HepG2 (cell line): Measurements from ENCODE around the gene TCF23. TPM values are rescaled to one million over a fixed set of nuclear protein-coding genes. Genes with fewer than 3 reads are reported as not detected.
A peak's percentile ranks its signal among the peaks of the same experiment; 100 is the strongest.

Experiments used
- ATF7 ChIP-seq, 2 experiments: fragments of 450-650 bp in 1 of 2; sonication (generic) in 1 of 2; formaldehyde crosslinking in 1 of 2; IDR thresholded peaks; 2 replicates each; pipeline versions ENCODE4 v1.4.0 to v1.6.1; 2016 to 2020; ENCODE audit warnings: antibody characterized with exemption in 1 of 2, mild to moderate bottlenecking in 1 of 2, missing genetic modification reagents in 1 of 2
- BCL6 ChIP-seq: IDR thresholded peaks from 2 replicates; pipeline ENCODE4 v1.6.1; 2016; ENCODE audit warnings: missing genetic modification reagents, missing compliant biosample characterization
- BRD4 ChIP-seq: sonication (generic); formaldehyde crosslinking; IDR thresholded peaks from 2 replicates; pipeline ENCODE4 v1.4.0; 2020; ENCODE audit warnings: missing genetic modification reagents
- CEBPG ChIP-seq: IDR thresholded peaks from 2 replicates; pipeline ENCODE4 v1.6.1; 2016
- CREM ChIP-seq, 2 experiments: sonication (generic) in 1 of 2; formaldehyde crosslinking in 1 of 2; IDR thresholded peaks; 2 replicates each; pipeline versions ENCODE4 v1.4.0 to v1.6.1; 2016 to 2020; ENCODE audit warnings: antibody characterized with exemption in 1 of 2, mild to moderate bottlenecking in 1 of 2, missing genetic modification reagents in 1 of 2
- IRF2 ChIP-seq: IDR thresholded peaks from 2 replicates; pipeline ENCODE4 v1.6.1; 2018; ENCODE audit warnings: missing genetic modification reagents, missing compliant biosample characterization
- JUND ChIP-seq: sonication (generic); formaldehyde crosslinking; IDR thresholded peaks from 2 replicates; pipeline ENCODE4 v1.8.0; 2022; ENCODE audit warnings: mild to moderate bottlenecking, missing genetic modification reagents
- KDM6A ChIP-seq: IDR thresholded peaks from 2 replicates; pipeline ENCODE4 v1.6.1; 2016; ENCODE audit warnings: low read depth
- MAFG ChIP-seq: sonication (generic); formaldehyde crosslinking; IDR thresholded peaks from 2 replicates; pipeline ENCODE4 v1.5.1; 2020; ENCODE audit warnings: mild to moderate bottlenecking, missing genetic modification reagents
- MBNL3 ChIP-seq: fragments of 250-450 bp; sonication (Bioruptor Pico); conservative IDR thresholded peaks from 2 replicates; pipeline ENCODE4 v1.8.0; 2022; ENCODE audit warnings: mild to moderate bottlenecking, inconsistent platforms
- MYC ChIP-seq: sonication (generic); formaldehyde crosslinking; IDR thresholded peaks from 2 replicates; pipeline ENCODE4 v1.9.0; 2021; ENCODE audit warnings: missing genetic modification reagents, borderline replicate concordance
- NFYC ChIP-seq: IDR thresholded peaks from 2 replicates; pipeline ENCODE4 v1.6.1; 2016; ENCODE audit warnings: missing genetic modification reagents, missing compliant biosample characterization
- PRPF4 ChIP-seq: fragments of 200-400 bp; formaldehyde crosslinking; IDR thresholded peaks from 2 replicates; pipeline ENCODE4 v1.6.1; 2016; ENCODE audit warnings: low read length, low read depth; ENCODE audit not compliant: poor library complexity, severe bottlenecking
- TOPORS ChIP-seq: sonication (generic); formaldehyde crosslinking; IDR thresholded peaks from 2 replicates; pipeline ENCODE4 v1.8.0; 2023; ENCODE audit warnings: mild to moderate bottlenecking, missing genetic modification reagents
- TRAFD1 ChIP-seq: sonication (generic); formaldehyde crosslinking; IDR thresholded peaks from 2 replicates; pipeline ENCODE4 v1.5.1; 2020; ENCODE audit warnings: missing genetic modification reagents, mild to moderate bottlenecking, borderline replicate concordance
- ZFP36 ChIP-seq: fragments of 150-350 bp; IDR thresholded peaks from 2 replicates; pipeline ENCODE4 v1.6.1; 2018; ENCODE audit warnings: borderline replicate concordance, low read length, low read depth; ENCODE audit not compliant: partially characterized antibody
- ZFP91 ChIP-seq: sonication (generic); formaldehyde crosslinking; IDR thresholded peaks from 2 replicates; pipeline ENCODE4 v1.9.0; 2022; ENCODE audit warnings: missing genetic modification reagents, mild to moderate bottlenecking, borderline replicate concordance
- ZMYM2 ChIP-seq: sonication (generic); formaldehyde crosslinking; IDR thresholded peaks from 2 replicates; pipeline ENCODE4 v1.8.0; 2022; ENCODE audit warnings: mild to moderate bottlenecking, missing genetic modification reagents
- ZNF232 ChIP-seq: sonication (generic); formaldehyde crosslinking; IDR thresholded peaks from 2 replicates; pipeline ENCODE4 v1.4.0; 2020; ENCODE audit warnings: missing genetic modification reagents, borderline replicate concordance
- ZNF30 ChIP-seq: sonication (generic); formaldehyde crosslinking; IDR thresholded peaks from 2 replicates; pipeline ENCODE4 v1.5.0; 2020; ENCODE audit warnings: mild to moderate bottlenecking, missing genetic modification reagents
- ZNF670 ChIP-seq: sonication (generic); formaldehyde crosslinking; IDR thresholded peaks from 2 replicates; pipeline ENCODE4 v1.8.0; 2022; ENCODE audit warnings: mild to moderate bottlenecking, missing genetic modification reagents, borderline replicate concordance
- polyA plus RNA-seq, 8 experiments: library from polyadenylated mRNA; depleted of rRNA in 3 of 8; stranded (reverse) in 7 of 8; unstranded in 1 of 8; fragments of >200 nt; fragmentation: Illumina TruSeq in 4 of 8; extraction: Trizol in 4 of 8; gene quantifications; 2 replicates each; pipeline versions ENCODE4 v1.2.1 to v1.2.3, GENCODE V29; 2011 to 2016; ENCODE audit warnings: low read depth in 4 of 8, missing spikeins in 1 of 8, mixed read lengths in 1 of 8; ENCODE audit not compliant: insufficient read depth in 1 of 8
- total RNA-seq, 5 experiments: library from RNA; depleted of rRNA; stranded (reverse); fragments of >200 nt; fragmentation: Illumina TruSeq; extraction: Trizol; gene quantifications; 2 replicates each; pipeline ENCODE4 v1.2.3, GENCODE V29; 2016; ENCODE audit warnings: low read depth in 1 of 5
- TF ChIP-seq, protein P1 (sequence below): IDR thresholded peaks from 2 replicates; pipeline ENCODE4 v1.6.1; 2016
- TF ChIP-seq, protein P2 (sequence below): sonication (generic); formaldehyde crosslinking; IDR thresholded peaks from 2 replicates; pipeline ENCODE4 v1.8.0; 2022; ENCODE audit warnings: mild to moderate bottlenecking, missing genetic modification reagents; ENCODE audit not compliant: insufficient replicate concordance

The TCF23 gene
- total and polyA plus RNA-seq, 2 of the 13 experiments (the other 11 are each of a cell fraction or from before 2014, with no cell fraction given), result 0.02 to 1.4 TPM

- TF ChIP-seq MAFG (no peak), JUND (peak; percentile 89), ZMYM2 (CRISPR knock-in tag) (peak; percentile 97), BRD4 (CRISPR knock-in tag) (peak; percentile 74), MYC (CRISPR knock-in tag) (peak; percentile 67; the same call in 1 of the 2 replicates), ZNF30 (CRISPR knock-in tag) (no peak), MBNL3 (CRISPR knock-in tag) (no peak), TOPORS (no peak), ZNF670 (peak; percentile 97), CREM (IDR thresholded peaks at IDR 0.05) (peak; percentile 81), CREM (CRISPR knock-in tag; IDR thresholded peaks at IDR 0.05) (no peak), ZFP36 (no peak), CEBPG (CRISPR knock-in tag) (peak; percentile 98), BCL6 (CRISPR knock-in tag) (peak; percentile 75), TRAFD1 (CRISPR knock-in tag) (peak; percentile 75; the same call in 1 of the 2 replicates), PRPF4 (no peak), ZFP91 (CRISPR knock-in tag) (no peak; the same call in 1 of the 2 replicates), IRF2 (CRISPR knock-in tag) (peak; percentile 96), KDM6A (CRISPR knock-in tag) (peak; percentile 70), ZNF232 (CRISPR knock-in tag) (peak; percentile 76; the same call in 1 of the 2 replicates), ATF7 (IDR thresholded peaks at IDR 0.05) (peak; percentile 98), ATF7 (CRISPR knock-in tag; IDR thresholded peaks at IDR 0.05) (peak; percentile 99), NFYC (no peak; the same call in 1 of the 2 replicates)
- TF ChIP-seq, protein P1, sequence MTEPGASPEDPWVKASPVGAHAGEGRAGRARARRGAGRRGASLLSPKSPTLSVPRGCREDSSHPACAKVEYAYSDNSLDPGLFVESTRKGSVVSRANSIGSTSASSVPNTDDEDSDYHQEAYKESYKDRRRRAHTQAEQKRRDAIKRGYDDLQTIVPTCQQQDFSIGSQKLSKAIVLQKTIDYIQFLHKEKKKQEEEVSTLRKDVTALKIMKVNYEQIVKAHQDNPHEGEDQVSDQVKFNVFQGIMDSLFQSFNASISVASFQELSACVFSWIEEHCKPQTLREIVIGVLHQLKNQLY (CRISPR knock-in tag), result peak; percentile 93
- TF ChIP-seq, protein P2, sequence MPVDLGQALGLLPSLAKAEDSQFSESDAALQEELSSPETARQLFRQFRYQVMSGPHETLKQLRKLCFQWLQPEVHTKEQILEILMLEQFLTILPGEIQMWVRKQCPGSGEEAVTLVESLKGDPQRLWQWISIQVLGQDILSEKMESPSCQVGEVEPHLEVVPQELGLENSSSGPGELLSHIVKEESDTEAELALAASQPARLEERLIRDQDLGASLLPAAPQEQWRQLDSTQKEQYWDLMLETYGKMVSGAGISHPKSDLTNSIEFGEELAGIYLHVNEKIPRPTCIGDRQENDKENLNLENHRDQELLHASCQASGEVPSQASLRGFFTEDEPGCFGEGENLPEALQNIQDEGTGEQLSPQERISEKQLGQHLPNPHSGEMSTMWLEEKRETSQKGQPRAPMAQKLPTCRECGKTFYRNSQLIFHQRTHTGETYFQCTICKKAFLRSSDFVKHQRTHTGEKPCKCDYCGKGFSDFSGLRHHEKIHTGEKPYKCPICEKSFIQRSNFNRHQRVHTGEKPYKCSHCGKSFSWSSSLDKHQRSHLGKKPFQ (CRISPR knock-in tag), result no peak
Observed at GRCh38 chr2:27171351-27171848, 22.6 kb downstream of the TCF23 start (continued).
